DOHH2 (cell line): ENCODE results near the gene HABP2.

Experiments
- EZH2phosphoT487 ChIP-seq: fragments of 200-600 bp; sonication (generic); IDR thresholded peaks from 2 replicates; pipeline ENCODE4 v1.6.1; 2017; ENCODE audit warnings: borderline replicate concordance, mild to moderate bottlenecking, antibody characterized with exemption, low read length, moderate library complexity, mixed read lengths
- TF ChIP-seq, protein P1 (sequence below): fragments of 200-600 bp; sonication (generic); IDR thresholded peaks from one replicate; pipeline ENCODE4 v1.5.1; 2014; ENCODE audit warnings: antibody characterized with exemption, mild to moderate bottlenecking, low read depth, low read length; ENCODE audit not compliant: poor library complexity, severe bottlenecking

- TF ChIP-seq, protein P1, sequence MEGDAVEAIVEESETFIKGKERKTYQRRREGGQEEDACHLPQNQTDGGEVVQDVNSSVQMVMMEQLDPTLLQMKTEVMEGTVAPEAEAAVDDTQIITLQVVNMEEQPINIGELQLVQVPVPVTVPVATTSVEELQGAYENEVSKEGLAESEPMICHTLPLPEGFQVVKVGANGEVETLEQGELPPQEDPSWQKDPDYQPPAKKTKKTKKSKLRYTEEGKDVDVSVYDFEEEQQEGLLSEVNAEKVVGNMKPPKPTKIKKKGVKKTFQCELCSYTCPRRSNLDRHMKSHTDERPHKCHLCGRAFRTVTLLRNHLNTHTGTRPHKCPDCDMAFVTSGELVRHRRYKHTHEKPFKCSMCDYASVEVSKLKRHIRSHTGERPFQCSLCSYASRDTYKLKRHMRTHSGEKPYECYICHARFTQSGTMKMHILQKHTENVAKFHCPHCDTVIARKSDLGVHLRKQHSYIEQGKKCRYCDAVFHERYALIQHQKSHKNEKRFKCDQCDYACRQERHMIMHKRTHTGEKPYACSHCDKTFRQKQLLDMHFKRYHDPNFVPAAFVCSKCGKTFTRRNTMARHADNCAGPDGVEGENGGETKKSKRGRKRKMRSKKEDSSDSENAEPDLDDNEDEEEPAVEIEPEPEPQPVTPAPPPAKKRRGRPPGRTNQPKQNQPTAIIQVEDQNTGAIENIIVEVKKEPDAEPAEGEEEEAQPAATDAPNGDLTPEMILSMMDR: no peak
- TF ChIP-seq EZH2phosphoT487: no peak
Observed at GRCh38 chr10:113594652-113595051, 41.8 kb downstream of the HABP2 start.
